Stimulated activated CD8-positive, alpha-beta memory T cell treated with anti-CD3 and anti-CD28 coated beads, Interleukin-4, amount 100 ng/mL, for 24 hours (primary cell): ENCODE results near the gene ATRN.

Source experiments
- DNase-seq: peaks from one replicate; pipeline ENCODE4 v3.0.0-alpha.2; 2020; ENCODE audit warnings: low read depth

The ATRN gene

DNA sequence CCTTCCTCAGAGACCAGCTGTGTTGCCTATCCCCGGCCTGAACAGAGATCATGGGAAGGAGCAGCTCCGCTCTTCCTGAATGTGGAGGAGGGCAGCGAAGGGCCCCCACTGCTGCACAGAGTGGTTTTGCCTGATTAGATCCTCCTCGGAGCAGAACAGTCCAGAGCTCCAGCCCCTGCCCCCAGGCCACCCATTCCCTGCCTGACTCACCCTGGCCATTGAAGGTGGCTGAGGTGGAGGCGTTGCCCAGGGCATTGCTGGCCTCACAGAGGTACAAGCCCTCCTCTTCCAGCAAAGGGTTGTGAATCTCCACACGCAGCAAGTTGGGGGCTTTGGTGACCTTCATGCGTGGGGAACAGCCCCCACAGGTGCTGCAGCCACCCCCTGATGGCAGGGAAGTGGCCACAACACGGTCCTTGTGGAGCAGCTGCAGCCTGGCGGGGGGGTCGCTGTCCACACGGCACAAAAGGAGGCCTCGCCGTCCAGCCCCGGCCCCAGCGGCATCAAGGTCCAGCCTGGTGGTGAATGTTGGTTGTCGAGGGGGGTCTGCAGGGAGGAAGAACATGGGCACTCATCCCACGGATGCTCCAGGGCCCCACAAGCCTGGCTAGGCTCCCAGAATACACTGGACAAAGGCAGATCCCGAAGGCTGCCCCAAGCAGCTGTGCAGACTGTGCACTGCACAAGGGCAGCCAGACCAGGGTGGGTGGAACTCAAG lies 226.9 kb downstream of the ATRN start:
- DNase-seq, result no peak

DNA sequence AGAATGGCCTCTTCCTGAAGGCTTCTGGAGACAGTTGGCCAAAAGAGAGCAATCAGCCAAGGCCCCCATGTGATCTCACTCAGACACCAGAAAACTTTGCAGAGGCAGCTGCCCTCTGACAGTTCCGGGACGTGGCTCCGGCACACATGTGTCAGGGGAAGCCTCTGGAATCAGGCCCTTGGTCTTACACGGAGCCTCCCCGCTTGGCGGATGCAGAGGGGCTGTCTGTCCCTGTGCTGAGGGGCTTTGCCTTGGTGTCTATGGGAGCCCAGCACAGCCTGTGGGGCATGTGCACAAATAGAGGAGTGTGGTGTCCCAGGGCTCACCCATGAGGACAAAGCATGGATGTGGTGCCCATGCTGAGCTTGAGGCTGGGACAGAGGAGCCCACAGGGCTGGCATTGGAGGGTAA lies 227.8 kb downstream of the ATRN start:
- no peak for DNase-seq

DNA sequence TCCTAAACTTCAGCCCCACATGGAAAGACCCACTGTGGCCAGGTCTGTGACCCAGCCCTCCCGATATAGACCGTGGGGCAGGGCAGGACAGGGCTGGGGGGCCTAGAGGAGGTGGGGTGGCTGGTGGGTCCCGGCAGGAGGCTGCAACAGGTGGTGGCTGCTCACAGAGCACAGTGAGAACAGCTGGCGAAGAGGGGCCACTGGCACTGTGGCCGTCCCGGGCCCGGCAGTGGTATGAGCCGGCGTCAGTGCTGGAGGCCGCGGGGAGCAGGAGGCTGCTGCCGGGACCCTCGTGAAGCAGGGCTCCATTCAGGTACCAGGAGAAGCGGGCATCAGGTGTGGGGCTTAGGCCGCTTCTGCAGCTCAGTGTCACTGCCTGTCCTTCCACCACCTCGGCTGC lies 228.2 kb downstream of the ATRN start:
- DNase-seq, result no peak
